HG02623 (cell line): Measurements from ENCODE around the gene DUS3L.
"Not testable (repeated sequence)": the region's sequence is repeated elsewhere in the genome, so short reads cannot be mapped to it uniquely, and the experiment has no call there.

ENCODE experiments used
- ATAC-seq: cut with Tn5 transposase; IDR thresholded peaks from one replicate; pipeline ENCODE4 v1.9.1; 2021; ENCODE audit warnings: moderate library complexity; ENCODE audit not compliant: unreplicated experiment

Gene DUS3L

GRCh38 chr19:5801796-5802619, 11.0 kb upstream of the DUS3L start:
- ATAC-seq = no peak

- ATAC-seq = no peak
These were observed 9.7 kb upstream of the DUS3L start for GRCh38 chr19:5800361-5801270.

GRCh38 chr19:5799247-5800241, 8.6 kb upstream of the DUS3L start:
- ATAC-seq = no peak

- no peak for ATAC-seq
These were observed 7.3 kb upstream of the DUS3L start for GRCh38 chr19:5798244-5798643.

GRCh38 chr19:5795382-5795919, 4.5 kb upstream of the DUS3L start:
- ATAC-seq = no peak

GRCh38 chr19:5793188-5793587, 2.2 kb upstream of the DUS3L start:
- no peak for ATAC-seq

GRCh38 chr19:5792224-5792623, 1.3 kb upstream of the DUS3L start:
- no peak for ATAC-seq

- no peak for ATAC-seq
These were observed 941 bp downstream of the DUS3L start for GRCh38 chr19:5789886-5790558.

GRCh38 chr19:5789351-5789761, 1.6 kb downstream of the DUS3L start:
- ATAC-seq = no peak

GRCh38 chr19:5788422-5788821, 2.5 kb downstream of the DUS3L start:
- no peak for ATAC-seq

- no peak for ATAC-seq
These were observed 3.4 kb downstream of the DUS3L start for GRCh38 chr19:5787409-5788182.

GRCh38 chr19:5786593-5787408, 4.2 kb downstream of the DUS3L start:
- no peak for ATAC-seq

- ATAC-seq = no peak
These were observed 5.5 kb downstream of the DUS3L start for GRCh38 chr19:5785423-5785822.

GRCh38 chr19:5784581-5785147, 6.3 kb downstream of the DUS3L start, which contains the start of gene PRR22:
TSS of gene PRR22 (minus strand) at chr19:5784746. CDS start at chr19:5784660, 86 bp downstream.
- ATAC-seq = no peak

GRCh38 chr19:5782945-5783919, 7.7 kb downstream of the DUS3L start:
- ATAC-seq = no peak

- no peak for ATAC-seq
These were observed 8.6 kb downstream of the DUS3L start for GRCh38 chr19:5782322-5782721.

GRCh38 chr19:5780916-5781315, 10.0 kb downstream of the DUS3L start:
- ATAC-seq = not testable (repeated sequence)
